GM19043 (cell line): Measurements from ENCODE around the gene EPS8L3.
"Not testable (repeated sequence)": the region's sequence is repeated elsewhere in the genome, so short reads cannot be mapped to it uniquely, and the experiment has no call there.

Experiments
- ATAC-seq: cut with Tn5 transposase; IDR thresholded peaks from one replicate; pipeline ENCODE4 v1.9.1; 2021; ENCODE audit warnings: low read depth; ENCODE audit not compliant: unreplicated experiment

The EPS8L3 gene

GRCh38 chr1:109765896-109766615, 2.3 kb upstream of the EPS8L3 start:
- ATAC-seq = no peak

GRCh38 chr1:109765483-109765815, 1.7 kb upstream of the EPS8L3 start:
- no peak for ATAC-seq

DNA sequence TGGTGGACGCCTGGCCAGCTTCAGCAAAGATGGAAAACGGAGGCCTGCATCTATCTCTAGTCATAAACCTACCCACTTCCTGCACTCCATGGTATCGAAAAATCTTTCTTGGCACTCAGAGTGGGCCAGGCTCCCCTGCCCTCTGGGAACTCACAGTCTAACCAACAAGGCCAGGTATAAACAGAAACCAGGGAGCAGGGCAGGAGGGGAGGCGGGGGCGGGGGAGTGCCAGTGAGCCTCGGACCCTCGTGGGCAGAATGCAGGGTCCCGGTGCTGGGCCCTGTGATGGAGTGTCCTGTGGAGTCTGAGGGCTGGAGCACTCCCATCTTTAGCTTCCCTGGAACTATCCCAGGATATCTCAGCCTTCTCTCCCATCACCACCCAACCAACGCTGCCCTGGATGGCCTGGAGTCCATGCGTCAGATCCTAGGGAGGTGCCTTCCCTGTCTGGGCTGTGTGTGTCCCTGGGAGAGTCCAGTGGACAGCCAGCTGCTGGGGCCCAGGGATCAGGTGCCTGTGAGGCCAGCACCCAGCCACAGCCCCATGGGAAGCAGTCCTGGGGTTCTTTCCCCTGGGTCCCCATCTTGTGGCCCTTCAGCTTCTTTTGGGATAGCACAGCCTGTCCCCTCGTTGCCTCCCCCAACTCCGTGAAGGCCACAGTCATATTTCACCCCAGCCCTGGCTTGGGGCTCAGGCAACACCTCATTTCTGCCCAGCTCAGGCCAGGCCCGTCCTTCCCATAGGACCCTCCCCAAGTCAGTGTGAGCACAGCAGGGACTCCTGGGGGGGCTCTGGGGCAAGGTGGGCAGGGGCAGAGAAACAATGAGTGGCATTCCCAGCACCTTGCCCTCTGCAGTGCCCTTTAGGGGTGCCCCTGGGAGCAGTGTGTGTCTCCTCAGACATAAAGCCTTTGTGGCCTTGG, 1.1 kb upstream of the EPS8L3 start:
- no peak for ATAC-seq

DNA sequence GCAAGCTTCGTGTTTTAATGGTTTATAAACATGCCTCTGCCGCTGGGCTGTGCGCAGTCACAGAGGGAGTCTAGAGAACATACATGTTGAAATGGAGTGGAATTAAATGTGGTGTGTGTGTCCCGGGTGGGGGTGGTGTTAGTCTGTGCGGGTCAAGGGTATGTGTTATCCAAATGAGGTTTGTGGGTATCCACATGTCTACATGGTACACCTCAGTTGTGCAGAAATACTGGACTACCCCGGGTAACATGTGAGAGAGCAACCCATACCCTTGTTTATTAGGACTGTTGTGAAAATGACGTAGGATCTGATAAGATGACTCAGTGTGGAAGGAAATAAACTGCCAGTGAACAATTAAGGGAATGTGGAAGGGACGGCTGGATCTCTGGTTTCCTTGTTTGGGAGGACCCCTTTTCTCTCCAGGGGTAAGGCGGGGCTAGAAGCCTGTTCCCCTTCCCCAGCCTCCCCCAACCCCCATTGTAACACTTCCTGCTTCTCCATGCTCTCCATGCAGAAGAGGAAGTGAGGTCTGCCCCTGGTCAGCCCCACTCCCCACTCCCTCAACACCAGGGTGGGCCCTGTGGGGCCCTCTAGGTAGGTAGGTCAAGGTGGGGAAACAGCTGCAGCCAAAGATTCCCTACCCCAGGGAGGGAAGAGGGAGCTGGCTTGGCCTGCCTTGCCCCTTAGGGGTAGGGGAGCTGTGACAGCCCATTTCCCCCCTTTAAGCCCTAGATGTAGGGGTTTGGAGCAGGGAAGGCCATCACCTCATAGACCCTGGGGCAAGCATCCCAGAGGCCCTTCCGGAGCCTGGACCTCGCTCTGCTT, 690 bp downstream of the EPS8L3 start:
- no peak for ATAC-seq

DNA sequence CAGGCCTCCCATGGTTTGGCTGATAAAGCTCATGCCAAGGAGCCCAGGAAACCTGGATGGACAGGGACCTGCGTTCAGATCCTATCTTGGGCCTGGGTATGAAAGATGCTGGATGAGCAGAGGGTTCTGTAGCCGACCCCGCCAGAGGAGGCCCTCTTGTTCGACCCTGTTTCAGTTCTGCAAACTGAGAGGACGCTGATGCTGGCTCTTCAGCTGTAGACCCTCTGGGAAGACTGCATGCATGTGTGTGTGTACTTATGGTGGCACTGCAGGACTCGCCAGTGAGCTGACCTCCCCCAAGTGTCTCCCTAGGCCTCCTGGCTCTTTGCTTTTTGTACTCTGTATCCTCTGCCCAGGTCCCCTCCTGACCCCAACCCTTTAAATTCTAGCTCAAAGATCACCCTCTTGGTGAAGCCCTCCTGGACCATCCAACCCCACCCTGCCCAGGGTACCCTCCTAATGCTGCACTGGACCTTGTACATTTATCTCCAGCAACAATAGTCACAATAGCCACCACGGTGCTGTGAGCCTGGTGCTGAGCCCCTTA, 1.6 kb downstream of the EPS8L3 start:
- no peak for ATAC-seq

- ATAC-seq = no peak
Observed at GRCh38 chr1:109761227-109762038, 2.3 kb downstream of the EPS8L3 start.

- no peak for ATAC-seq
Observed at GRCh38 chr1:109760581-109761226, 3.0 kb downstream of the EPS8L3 start.

- ATAC-seq = no peak
Observed at GRCh38 chr1:109759513-109760334, 4.0 kb downstream of the EPS8L3 start.

GRCh38 chr1:109757936-109758786, 5.6 kb downstream of the EPS8L3 start:
- no peak for ATAC-seq

DNA sequence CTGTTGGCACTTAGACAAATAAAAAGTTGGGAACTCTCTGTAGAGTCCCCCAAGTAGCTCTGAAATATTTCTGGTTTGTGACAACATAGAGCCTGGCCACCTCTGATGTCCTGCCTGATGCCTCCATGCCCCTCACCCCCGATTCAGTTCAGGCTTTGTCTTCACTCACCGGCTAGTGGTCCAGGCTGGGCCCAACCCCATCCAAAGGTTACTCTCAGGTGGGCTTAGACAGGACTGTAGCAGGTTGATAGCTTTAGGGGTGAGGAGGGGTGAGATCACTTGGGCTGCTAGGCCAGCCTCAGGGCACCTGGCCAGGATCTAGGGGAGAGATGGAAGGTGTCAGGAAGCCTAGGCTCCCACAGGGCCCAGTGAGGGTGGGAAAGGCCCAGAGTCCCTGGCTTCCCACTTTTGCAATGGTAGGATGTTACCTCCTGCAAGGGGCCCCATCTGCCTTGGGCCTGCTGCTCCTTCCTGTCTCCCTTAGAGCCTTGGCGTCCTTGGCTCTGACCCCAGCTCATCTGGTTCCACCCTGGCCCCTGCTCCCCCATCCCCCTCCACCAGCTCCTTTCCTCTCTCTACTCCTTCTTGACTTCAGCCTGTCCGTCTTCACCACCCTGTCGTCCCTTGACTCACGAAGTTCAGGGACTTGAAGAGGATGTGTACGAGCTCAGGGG, 6.7 kb downstream of the EPS8L3 start:
- ATAC-seq = no peak

GRCh38 chr1:109756325-109756724, 7.4 kb downstream of the EPS8L3 start:
- ATAC-seq = not testable (repeated sequence)

DNA sequence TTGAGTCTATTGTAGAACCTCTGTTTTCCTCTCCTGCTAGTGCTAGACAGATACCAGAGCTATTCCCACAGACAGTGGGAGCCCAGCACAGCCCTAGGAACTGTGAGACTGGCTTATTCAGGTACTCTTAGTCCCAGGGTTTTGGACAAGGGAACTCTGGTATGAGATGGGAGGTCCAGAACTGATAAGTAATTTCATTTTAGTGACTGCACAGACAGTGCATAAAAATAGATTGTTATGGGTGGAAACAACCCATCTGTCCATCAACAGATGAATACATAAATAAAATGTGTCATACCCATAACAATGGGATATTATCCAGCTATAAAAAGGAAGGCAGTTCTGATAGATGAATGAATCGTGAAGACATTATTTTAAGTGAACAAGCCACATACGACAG, 9.0 kb downstream of the EPS8L3 start:
- no peak for ATAC-seq

- no peak for ATAC-seq
Observed at GRCh38 chr1:109751531-109752260, 12.0 kb downstream of the EPS8L3 start.

DNA sequence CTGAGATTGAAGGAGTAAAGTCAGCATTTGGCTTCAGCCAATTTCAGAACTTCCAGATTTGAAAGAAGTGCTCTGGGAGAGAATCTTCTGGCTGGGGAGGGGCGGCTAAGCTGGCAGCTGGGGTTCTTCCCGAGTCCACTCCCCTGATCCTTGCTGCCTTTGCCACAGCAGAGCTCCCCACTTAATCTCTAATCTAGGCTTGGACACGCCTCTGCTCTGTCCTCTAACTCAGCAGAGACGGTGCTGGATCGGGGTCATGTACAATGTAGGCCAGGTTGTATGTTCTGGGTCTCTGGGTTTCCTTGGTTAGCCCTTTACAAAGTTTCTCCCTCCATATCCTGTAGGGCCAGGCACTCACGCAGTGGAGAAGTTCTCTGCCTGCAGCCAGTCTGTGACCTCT, 12.8 kb downstream of the EPS8L3 start:
- no peak for ATAC-seq

- no peak for ATAC-seq
Observed at GRCh38 chr1:109750241-109750882, 13.4 kb downstream of the EPS8L3 start.

DNA sequence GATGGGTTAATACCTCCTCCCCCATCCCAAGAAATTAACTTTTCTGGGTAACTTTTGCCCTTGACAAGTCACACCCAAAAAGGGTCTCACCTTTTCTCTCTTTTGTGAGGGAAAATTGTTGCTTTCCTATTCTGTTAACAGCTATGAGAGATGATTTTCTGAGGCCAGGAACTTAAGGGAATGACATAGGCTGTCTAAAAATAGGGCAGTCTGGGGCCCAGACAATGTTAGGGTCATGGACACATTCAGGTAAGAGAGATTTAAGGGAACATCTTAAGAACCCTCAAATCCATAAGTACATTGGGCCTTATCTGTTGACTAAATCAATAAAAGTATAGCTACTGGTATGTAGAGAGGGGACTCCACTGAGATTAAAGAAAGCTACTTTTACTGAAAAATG, 14.5 kb downstream of the EPS8L3 start:
- ATAC-seq = no peak
